NCI-H82 treated with DMSO at 0.1 percent for 48 hours (cell line): ENCODE measurements around the gene ZNF200.
A peak's percentile ranks its signal among the peaks of the same experiment; 100 is the strongest.

ENCODE experiments used
- DNase-seq: peaks from one replicate; lab custom pipeline; 2025; ENCODE audit not compliant: unreplicated experiment; lab: John Stamatoyannopoulos, UW

ZNF200 gene

GRCh38 chr16:3179651-3180050 lies 55.3 kb downstream of the ZNF200 start:
- DNase-seq = no peak

GRCh38 chr16:3175157-3176093 lies 59.5 kb downstream of the ZNF200 start:
- DNase-seq = peak; percentile 75

DNA sequence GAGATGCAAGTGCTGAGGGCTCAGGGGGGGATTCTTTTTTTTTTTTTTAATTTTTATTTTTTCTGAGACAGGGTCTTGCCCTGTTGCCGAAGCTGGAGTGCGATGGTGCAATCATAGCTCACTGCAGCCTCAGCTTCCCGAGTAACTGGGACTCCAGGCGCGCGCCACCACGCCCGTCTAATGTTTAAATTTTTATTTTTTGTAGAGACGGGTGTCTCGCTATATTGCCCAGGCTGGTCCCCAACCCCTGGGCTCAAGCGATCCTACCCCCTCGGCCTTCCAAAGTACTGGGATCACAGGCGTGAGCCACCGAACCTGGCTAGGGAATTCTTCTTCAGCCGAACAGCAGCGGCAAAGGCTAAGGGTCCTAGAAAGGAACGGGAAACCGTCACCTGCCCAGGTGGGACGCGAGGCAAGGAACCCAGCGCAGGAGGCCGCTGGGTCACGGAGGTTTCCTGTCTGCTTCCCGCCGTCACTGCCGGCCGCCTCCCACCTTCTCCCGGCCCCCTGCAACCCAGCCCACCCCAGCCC lies 60.3 kb downstream of the ZNF200 start:
- DNase-seq = no peak

GRCh38 chr16:3173892-3174617 lies 60.9 kb downstream of the ZNF200 start:
- peak; percentile 75 for DNase-seq
